ENCODE results near the gene RUNDC1.
"Not testable (repeated sequence)": the region's sequence is repeated elsewhere in the genome, so short reads cannot be mapped to it uniquely, and the experiment has no call there.

The RUNDC1 gene

GRCh38 chr17:42980274-42980765, at the start of gene RUNDC1:
RUNDC1 (plus strand) TSS chr17:42980565; CDS start chr17:42980577, 12 bp downstream.
- peak; percentile 91 for DNase-seq (ENCODE audit: low spot score)

GRCh38 chr17:42937712-42938596, 42.4 kb upstream of the RUNDC1 start:
- DNase-seq (ENCODE audit: low spot score) = peak; percentile 16

DNA sequence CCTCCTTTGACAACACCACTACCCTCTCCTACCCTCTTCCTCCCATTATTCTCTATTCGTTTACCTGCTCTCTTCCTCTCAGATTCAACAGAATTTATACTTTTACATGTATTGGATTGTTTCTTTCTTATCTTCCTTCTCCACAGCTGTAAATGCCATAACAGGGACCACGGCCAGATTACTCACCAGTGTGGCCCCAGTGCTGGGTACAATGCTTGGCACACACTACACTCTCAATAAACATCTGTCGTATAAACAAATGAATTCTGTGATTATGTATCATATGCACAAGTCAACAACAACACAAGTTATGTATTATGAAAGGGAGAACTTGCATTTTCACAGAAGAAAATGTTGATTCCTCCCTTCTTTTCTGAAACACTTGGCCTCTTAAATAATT, 36.2 kb upstream of the RUNDC1 start:
- no peak for DNase-seq (ENCODE audit: low spot score)

- no peak for DNase-seq (ENCODE audit: low spot score)
These were observed 33.6 kb upstream of the RUNDC1 start for GRCh38 chr17:42946812-42947211.

DNA sequence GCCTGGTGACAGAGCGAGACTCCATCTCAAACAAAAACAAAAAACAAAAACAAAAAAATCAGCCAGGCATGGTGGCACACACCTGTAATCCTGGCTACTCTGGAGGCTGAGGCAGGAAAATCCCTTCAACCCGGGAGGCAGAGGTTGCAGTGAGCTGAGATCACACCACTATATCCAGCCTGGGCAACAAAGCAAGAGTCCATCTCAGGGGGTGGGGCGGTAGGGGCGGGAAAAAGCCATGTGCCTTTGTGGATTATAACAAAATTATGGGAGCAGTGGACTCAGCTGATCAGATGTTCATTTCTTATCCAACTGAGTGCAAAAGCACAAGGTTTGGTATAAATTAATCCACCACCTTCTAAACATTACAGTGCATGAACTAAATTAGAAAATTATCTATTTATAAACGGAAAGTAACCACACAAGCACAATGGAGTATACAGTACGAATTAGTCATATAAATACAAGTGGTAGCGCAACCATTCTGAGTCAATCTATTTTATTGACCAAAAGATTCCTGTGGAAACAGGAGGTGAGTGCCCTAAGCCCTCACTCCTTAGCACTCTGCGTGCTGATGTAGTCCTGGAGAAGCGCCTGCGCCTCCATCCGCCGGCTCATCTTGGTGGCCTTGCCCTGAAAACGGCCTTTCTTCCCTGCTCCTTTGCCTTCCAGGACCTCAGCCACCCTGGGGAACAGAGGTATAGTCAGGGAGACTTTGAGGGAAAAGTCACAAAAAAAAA, 30.2 kb upstream of the RUNDC1 start:
- DNase-seq (ENCODE audit: low spot score) = no peak

GRCh38 chr17:42953669-42954068, 26.7 kb upstream of the RUNDC1 start:
- DNase-seq (ENCODE audit: low spot score) = no peak

- peak; percentile 93 for DNase-seq (ENCODE audit: low spot score)
These were observed 16.0 kb upstream of the RUNDC1 start, which contains the start of gene AARSD1 for GRCh38 chr17:42964161-42964932. AARSD1 (minus strand) TSS chr17:42964454; CDS start chr17:42964440, 14 bp downstream.

DNA sequence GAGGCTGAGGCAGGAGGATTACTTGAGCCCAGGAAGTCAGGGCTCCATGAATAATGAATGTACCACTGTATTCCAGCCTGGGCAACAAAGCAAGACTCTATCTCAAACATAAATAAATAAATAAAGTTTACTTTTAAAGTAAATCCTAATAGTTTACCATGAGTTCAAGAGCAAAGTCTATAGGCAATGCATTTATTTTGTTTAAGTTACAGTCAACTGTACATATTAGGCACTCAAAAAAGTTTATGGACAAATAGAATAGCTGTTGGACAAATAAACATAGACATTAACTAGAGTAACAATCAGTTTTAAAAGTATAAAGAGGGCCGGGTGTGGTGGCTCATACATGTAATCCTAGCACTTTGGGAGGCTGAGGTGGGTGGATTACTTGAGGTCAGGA, 12.4 kb upstream of the RUNDC1 start:
- DNase-seq (ENCODE audit: low spot score) = no peak

DNA sequence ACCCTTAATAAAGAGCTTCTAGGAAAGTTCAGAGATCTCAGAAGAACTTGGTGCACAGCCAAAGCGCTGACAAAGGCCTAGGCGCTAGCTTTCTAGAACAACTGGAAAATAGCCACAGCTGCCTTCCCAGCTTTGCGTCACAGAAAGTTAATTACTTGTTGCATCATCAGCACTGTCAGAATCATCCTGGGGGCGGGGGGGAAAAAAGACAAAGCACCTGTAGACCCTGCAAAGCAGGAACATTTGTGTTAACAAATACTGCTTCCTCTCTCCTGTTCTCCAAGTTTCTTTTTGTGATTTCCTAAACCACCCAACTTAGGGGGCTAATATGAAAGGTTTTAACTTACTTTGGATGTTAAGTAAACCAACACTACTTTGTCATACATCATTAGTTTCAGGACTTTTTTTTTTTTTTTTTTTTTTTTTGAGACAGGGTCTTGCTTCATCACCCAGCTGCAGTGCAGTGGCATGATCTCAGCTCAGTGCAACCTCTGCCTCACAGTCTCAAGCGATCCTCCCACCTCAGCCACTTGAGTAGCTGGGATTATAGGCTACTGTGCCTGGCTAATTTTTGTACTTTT, 11.3 kb upstream of the RUNDC1 start:
- DNase-seq (ENCODE audit: low spot score) = no peak

GRCh38 chr17:42971589-42971988, 8.8 kb upstream of the RUNDC1 start:
- DNase-seq (ENCODE audit: low spot score) = no peak

DNA sequence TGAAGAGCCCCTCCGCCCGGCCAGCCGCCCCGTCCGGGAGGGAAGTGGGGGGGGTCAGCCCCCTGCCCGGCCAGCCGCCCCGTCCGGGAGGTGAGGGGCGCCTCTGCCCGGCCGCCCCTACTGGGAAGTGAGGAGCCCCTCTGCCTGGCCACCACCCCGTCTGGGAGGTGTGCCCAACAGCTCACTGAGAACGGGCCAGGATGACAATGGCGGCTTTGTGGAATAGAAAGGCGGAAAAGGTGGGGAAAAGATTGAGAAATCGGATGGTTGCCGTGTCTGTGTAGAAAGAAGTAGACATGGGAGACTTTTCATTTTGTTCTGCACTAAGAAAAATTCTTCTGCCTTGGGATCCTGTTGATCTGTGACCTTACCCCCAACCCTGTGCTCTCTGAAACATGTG, 7.0 kb upstream of the RUNDC1 start:
- not testable (repeated sequence) for DNase-seq (ENCODE audit: low spot score)

- DNase-seq (ENCODE audit: low spot score) = no peak
These were observed 5.1 kb upstream of the RUNDC1 start for GRCh38 chr17:42975265-42975664.

GRCh38 chr17:42975701-42976100, 4.7 kb upstream of the RUNDC1 start:
- DNase-seq (ENCODE audit: low spot score) = not testable (repeated sequence)

DNA sequence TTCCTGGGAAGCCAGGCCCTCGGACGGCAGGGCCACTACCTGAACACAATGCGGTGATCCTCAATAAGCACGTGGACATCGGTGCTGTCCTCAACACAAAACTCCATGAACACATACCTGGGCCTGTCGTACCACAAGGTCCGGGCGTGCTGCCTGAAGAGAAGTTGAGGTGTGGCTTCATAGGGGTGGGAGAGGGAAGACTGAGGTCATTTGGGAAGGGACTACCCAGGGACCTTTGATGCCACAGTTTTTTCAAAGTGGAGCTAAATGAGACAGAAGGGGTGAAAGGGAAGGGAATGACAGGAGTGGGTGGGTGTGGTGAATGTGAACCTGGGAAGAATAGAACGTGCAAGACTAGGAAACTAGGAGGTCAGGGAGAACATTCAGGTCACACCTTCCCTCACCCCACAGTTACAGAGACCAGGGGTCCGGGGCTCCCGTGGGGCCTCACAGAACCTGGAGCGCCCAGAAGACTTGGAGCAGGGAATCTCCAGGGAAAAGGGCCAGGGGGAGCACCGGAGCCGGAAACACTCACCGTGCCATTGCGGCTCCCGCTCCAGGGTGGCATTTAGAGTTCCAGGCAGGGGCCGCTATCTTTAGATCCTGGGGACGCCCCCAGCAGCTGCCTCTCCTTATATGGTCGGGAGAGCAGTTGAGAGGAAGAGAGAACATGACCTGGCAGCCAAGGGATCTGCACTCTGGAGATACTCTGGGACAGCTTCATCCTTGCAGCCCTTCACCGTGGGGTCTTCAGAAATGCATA, 673 bp upstream of the RUNDC1 start, which contains the start of gene PTGES3L:
TSS of gene PTGES3L (minus strand) at position 570 of the 763 bp plus-strand sequence. CDS start at position 543, 27 bp downstream.
- DNase-seq (ENCODE audit: low spot score) = no peak

DNA sequence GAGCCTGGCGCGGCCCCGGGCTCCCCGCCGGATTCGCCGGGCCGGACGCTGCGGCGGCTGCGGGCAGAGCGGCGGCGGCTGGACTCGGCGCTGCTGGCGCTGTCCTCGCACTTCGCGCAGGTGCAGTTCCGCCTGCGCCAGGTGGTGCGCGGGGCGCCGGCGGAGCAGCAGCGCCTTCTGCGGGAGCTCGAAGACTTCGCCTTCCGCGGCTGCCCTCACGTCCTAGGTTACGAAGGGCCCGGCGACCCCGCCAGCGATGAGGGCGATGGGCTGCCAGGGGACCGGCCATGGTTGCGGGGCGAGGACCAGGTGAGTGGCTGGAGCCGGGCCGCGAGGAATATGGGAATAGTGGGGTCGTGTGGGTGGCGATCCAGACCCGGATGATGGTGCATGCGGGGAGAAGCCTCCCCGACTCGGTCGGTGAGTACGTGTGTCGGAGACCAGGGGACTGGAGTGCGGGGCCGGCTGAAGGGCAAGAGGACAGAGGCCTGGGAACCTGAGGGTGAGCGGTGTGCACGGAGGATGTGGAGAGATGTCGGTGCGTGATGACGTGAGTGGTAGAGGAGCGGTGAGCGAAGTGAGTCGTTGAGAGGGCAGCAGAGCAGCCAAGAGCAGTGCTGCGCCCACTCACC, 517 bp downstream of the RUNDC1 start:
- DNase-seq (ENCODE audit: low spot score) = peak; percentile 36

DNA sequence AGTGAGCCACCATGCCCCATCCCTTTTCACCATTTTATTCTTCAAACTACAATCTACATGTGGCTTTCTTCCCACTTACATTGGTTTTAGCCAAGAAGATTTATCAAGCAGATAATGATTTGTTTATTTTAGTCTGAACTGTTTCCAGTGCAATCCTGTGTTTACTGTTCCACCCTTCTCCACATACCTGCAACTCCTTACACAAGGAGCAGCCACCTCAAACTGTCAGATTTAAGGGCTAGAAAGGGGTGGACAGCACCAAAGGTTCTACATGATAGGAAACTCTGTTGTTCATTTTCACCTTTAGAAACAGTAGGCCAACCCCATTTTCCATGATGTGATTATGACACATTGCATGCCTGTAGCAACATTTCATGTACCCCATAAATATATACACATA, 1.9 kb downstream of the RUNDC1 start:
- DNase-seq (ENCODE audit: low spot score) = no peak

DNA sequence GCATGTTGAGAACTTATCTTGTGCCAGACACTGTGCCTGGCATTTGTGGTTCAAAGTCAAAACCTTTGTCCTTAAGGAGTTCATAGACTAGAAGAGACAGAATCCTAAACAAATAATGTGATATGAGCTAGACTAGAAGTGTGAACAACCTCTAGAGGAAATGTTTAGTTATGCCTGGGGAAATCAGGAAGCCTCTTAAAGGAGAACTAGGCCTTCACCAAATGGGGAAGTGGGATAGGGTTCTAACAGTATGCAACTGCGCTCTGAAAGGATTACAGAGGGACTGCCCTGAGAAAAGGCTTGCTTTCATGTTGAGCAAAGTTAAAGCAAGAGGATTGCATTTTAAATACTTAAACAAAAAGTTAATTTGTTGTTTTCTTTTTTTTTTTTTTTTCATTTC, 4.9 kb downstream of the RUNDC1 start:
- peak; percentile 5 for DNase-seq (ENCODE audit: low spot score)

GRCh38 chr17:42989141-42989540, 8.8 kb downstream of the RUNDC1 start:
- no peak for DNase-seq (ENCODE audit: low spot score)

- DNase-seq (ENCODE audit: low spot score) = no peak
These were observed 9.6 kb downstream of the RUNDC1 start for GRCh38 chr17:42989726-42990652.
